GM21381 (cell line): ENCODE results near the gene PDLIM7.

Source experiments
- ATAC-seq: cut with Tn5 transposase; IDR thresholded peaks from one replicate; pipeline ENCODE4 v1.9.1; 2021; ENCODE audit warnings: mild to moderate bottlenecking, moderate library complexity; ENCODE audit not compliant: unreplicated experiment

PDLIM7 gene

DNA sequence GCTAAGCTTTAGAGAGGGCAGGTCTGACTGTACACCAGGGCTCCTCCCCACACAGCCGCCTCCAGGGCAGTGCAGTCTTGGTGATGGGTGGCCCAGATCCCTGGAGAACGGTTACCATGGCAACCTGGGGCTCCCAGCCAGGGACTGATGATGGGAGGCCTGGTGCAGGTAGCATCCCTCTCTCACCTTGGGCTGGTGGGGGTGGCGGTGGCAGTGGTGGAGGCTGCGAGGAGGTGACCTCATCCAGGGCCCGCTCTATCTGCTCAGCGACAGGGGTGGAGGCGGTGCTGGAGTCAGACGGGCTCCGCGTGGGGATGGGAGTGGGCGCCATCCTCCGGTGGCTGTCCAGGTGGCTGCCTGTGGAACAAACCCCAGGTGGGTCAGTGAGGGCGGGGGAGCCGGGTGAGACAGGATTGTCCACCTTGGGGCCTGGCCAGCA, 38.5 kb downstream of the PDLIM7 start:
- no peak for ATAC-seq

DNA sequence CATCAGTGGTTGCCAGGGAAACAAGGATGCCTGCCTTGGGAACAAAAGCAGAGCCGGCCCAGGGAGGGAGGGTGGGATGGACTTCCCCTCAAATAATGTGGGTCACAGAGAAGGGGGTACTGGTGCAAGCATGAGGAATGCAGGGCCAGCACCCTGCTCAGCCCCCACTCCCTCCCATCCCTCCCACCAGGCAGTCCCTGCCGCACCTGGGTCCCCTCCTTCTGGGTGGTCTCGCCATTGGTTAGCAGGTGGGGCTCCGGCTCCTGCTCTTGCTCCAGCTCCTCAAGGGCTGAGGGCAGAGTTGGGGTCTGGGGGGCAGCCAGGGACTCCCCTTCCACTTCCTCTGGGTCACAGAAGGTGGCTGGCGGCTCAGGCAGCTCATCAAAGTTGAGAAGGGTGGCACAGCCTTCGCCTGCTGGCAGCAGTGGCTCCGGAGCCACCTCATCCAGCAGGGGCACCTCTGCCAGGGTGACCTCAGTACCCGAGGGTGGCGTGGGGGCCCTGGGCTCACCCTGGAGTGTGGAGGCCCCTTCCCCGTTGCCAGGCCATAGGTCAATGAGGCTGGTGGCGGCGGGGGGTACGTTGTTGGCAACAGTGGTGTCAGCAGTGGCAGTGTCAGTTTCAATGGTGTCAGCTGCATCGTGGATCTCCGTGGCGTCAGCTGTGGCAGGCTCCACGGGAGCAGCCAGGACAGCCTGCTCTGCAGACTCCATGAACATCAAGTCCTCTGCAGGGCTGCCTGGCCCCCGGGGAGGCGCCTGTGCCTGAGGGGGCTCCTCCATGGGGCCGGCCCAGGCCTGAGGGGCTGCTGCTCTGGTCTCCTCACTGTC, 39.3 kb downstream of the PDLIM7 start:
- ATAC-seq = no peak

DNA sequence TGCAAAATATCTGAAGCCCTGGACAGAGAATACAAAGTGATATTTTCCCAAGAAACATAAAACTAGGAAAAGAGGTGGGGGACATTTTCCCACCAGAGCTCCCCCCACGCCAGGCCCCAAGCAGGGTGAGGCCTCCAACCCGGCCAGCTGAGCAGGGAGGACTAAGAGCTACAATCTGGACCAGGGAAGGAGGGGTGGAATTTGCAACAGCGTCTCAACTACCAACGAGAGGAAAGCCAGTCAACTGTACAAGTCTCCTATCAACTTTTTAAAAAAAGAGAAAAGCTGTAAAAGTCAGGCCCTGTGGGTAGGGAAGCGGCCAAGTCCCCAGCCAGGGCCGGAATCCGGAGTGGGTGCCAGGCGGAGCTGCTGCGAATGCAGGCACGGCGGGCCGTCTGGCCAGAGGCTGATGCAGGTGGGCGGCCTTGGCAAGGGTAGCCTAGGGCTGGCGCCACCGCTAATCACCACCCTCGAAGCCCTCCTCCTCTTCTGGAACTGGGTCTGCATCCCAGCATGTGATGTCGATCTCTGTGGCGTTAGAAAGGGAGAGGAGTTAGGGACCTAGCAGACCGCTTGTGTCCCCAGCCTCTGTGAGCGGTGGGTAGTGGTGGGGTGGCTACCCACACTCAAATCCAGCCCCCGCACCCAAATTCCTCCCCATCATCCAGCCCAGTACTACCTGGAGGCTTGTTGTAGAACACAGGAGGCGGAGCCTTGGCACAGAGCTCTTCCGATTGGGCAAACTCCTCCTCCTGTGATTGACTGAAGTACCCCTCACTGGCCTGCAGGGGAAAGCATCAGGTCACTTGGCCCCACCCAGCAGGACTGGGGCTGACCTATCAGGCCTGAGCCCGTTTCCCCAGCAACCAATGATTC, 40.2 kb downstream of the PDLIM7 start:
- ATAC-seq = peak; percentile 16

DNA sequence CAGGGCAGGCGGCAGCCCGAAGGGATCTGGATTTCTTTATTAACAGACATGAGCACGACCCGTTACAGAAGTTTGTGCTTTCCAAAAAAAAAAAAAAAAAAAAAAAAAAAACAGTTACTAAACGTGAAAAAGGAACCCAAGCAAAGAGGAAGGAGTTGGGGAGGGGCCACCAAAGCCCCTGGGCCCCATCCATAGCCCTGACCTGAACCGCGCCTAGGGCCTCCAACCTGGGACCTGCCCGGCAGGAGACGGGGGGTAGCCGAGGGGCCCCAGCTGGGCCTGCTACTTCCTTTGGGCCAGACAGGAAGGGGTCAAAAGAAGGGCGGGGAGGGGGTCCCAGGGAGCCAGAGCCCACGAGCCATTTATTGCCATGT, 40.8 kb downstream of the PDLIM7 start:
- ATAC-seq = no peak

DNA sequence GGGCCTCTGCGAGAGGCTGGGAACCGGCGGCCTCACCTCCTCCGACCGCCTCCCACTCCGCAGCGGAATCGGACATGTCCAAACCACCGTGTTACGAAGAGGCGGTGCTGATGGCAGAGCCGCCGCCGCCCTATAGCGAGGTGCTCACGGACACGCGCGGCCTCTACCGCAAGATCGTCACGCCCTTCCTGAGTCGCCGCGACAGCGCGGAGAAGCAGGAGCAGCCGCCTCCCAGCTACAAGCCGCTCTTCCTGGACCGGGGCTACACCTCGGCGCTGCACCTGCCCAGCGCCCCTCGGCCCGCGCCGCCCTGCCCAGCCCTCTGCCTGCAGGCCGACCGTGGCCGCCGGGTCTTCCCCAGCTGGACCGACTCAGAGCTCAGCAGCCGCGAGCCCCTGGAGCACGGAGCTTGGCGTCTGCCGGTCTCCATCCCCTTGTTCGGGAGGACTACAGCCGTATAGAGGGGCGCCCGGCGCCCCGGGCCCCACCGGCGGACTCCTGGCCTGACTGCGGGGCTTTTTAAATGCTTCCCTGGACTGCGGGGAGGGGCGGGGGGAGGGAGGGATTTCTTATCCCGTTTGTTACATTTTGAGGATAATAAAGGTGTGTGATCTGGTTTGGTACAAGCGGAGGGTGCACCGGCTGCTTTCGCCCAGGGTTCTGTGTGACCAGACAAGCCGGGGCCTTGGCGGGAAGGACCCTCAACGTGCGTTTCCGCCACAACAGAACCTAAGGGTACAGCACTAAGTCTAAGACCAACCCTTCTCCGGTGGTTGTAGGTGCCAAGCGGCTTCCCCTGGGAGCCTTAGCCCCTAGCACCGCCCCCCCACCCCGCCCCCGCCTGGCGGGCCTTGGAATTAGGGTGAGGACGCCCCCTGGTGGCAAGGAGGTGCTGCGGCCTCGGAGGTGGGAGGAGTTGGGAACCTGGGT, 41.5 kb downstream of the PDLIM7 start:
- ATAC-seq = peak; percentile 15

DNA sequence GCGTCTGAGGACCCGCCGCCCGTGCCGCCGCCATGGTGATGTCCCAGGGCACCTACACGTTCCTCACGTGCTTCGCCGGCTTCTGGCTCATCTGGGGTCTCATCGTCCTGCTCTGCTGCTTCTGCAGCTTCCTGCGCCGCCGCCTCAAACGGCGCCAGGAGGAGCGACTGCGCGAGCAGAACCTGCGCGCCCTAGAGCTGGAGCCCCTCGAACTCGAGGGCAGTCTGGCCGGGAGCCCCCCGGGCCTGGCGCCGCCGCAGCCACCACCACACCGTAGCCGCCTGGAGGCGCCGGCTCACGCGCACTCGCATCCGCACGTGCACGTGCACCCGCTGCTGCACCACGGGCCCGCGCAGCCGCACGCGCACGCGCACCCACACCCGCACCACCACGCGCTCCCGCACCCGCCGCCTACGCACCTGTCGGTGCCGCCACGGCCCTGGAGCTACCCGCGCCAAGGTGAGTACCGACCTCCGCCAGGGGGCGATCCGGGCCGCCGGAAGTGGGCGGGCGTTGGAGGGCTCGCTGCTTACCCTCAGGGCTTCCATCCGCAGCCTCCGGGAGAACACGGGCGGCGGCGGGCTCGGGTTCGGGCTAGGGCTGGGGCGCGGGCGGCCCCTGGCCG, 42.3 kb downstream of the PDLIM7 start:
- peak; percentile 46 for ATAC-seq

DNA sequence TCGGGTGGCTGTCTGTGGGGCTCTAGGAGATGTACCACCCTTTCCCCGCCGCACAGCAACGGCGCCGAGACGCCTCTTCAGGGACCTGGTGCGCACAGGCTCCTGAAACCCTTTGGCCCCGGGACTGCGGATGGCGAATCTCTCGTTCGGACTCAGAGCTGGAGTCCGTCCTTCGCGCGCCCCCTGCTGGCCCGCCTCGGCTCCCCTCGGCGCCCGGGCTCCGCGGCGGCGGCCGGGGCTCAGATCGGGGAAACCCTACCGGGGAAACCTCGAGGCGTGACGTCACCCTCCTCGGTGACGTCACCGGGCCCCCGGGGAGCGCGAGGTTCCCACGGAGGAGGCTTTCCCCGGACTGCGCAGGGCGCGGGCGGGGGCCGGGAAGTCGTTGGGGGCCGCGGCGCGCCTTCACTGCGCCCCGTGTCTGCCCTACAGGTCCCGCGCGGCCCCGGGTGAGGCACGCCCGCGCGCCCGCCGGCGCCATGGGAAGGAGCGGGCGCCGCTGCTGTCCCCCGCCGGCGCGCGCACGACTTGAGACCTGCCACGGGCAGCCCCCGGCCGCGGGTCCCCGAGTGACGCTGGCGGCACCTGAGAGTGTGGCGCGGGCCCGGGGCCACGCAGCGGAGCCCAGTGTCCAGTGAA, 42.9 kb downstream of the PDLIM7 start:
- peak; percentile 51 for ATAC-seq

DNA sequence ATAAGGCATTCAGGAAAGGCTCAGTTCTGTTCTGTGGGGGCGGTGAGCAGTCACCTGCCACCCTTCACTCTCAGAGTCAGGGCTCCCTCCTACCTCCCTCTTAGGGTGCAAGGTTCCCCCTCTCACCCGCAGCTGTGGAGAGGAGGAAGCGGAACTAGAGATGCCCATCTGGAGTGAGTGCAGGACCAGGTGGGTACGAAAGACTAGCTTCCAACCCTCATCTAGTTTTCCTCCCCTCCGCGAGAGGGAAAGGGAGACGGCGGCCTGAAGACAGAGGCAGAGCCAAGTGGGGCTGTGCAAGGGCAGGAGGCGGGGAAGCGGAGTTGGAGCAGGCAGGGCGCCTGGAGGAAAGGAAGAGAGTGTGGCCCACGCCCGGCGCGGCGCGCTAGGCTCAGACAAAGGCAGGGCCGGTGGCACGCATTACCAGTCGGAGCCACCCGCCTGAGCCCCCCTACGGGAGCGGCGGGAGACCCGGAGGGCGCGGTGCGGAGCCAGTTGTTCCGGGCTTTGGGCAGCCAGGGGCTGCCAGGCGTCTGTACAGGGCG, 43.5 kb downstream of the PDLIM7 start:
- peak; percentile 1 for ATAC-seq

DNA sequence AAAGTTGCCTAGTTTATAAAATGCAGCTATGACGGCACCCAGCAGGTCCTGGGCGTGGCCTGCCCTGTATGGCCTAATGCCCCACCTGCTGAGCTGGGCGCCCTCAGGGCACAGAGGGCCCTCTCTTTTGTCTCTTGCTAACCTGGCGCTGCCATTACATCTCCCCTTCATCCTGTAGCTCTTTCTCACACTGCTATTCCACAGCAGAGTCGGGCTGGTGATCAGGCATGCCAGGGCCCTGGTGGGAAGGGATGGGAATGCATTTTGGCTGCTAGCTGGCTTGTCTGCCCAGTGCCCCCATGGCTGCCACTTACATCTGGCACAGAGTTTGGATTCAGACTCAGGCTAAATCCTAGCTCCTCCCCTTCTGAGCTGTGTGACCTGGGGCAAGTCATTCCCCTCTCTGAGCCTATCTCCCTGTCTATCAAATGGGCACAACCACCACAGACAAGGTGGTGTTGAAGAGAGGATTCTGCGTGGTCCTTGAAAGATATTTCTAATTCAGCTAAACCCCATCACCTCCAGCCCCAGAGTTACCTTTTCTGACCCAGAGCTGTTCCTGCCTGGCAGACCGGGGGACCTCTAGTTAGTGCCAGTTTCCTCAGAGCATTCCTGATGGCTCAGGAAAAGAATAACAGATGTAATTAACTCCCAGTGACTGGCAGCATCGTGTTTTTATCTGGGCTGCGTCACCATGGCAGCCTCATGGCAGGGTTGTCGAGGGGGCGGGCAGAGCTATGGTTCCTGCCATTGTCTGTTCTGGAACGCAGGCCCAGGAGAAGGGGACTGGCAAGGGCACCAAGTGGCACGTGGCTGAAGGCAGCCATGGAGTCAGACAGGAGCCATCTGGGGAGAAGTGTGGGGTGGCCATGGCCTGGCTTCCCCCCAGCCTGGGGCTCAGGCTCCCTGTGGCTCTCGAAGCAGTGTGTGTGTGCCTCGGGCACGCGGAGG, 44.4 kb downstream of the PDLIM7 start:
- ATAC-seq = no peak

DNA sequence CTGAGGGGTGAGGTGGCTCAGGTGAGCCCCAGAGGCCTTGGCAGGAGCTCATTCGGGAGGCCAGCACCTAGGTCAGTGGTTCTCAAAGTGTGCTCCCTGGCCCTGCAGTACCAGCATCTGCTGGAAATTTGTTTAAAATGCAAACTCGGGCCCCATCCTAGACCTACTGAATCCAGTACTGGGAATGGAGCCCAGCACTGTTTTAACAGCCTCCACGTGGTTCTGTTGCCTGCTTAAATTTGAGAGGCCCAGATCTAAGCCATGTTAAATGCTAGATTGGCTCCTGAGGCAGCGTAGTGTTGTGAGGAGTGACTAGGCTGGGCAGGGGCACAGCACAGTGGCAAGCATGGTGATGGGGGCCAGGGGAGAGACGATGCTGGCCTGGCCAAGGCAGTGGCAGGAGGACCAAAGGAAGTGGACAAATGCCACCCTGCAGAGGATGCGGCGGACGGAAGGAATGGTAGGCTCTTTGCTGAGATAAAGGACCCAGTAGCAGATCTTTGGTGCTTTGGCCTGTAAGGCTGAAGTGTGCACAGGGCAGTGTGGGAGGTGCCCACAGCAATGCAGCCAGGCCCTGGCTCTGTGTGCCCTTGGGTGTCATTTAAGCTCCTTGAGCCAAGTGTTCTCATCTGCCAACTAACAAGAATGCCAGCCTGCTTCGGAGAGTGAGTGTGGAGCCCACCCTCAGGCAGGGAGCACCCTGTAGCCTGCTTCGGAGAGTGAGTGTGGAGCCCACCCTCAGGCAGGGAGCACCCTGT, 46.6 kb downstream of the PDLIM7 start:
- ATAC-seq = no peak

DNA sequence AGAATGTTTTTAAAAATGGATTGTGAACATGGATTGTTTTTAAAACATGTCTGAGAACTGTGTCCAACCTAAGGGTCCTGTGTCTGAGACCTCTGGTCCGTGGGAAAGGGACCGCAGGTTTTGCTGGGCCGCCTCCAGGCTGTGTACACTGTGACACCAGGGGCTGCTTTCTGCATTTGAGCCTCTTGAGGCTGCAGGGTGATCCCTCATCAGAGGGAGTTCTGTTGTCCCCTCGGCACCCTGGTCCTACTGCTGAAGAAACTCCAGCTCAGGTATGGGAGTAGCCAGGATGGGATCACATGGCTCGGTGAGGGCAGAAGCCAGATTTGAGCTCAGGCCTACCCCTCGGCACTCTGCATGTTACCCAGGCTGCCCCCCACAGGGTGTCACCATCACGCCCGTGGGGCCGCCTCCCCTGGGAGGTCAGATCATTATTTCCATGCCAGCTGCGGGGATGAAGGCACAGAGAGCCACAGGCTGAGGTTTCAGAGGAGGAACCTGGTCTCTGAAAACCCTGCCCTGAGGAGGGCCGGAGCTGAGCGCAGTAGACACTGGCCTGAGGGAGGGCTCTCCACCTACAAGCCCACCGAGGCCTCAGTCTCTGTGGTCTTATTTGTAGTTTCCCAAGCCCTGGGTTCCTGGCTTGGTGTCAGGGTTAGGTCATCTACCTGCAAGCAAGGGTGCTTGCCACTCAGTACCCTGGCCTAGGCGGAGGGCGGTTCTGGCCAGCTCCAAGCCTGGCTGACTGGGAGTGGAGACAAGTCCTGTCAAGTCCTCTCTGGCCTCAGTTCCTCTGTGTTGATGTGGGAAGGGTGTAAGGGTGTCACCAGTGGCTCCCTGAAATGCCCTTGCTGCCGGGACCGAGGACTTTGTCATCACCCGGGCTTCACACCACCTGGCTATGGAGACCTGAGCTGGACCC, 48.0 kb downstream of the PDLIM7 start:
- ATAC-seq = no peak

DNA sequence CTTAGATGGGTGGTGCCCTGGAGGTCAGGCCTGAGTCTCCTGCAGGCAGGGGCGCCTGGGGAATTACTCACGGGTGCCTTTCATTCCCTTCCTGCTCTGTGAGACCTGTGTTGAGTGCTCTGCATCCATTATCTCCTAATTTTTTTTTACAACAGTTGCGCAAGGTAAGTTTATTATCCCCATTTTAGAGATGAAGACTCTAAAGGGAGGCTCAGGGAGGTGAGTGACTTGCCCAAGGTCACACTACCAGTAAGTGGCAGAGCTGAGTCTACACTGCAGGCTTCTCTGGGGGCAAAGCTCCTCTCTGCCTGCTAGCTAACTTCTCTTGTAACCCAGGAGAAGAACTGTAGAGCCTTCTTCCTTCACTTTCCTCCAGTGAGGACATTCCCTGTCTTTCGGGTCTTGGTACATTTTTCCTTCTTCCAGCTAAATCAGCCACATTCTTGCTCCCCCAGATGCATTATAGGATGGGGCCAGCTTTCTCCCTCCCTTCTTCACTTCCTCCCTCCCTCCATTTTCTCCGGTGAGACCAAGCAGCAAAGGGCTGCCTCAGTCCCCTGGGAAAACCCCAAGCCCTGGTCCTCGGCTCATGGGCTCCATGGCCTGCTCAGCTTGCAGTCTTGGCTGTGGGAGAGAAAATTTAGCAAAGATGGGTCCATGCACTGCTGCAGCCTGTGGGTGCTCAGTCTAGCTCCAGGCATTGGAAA, 49.0 kb downstream of the PDLIM7 start:
- no peak for ATAC-seq

DNA sequence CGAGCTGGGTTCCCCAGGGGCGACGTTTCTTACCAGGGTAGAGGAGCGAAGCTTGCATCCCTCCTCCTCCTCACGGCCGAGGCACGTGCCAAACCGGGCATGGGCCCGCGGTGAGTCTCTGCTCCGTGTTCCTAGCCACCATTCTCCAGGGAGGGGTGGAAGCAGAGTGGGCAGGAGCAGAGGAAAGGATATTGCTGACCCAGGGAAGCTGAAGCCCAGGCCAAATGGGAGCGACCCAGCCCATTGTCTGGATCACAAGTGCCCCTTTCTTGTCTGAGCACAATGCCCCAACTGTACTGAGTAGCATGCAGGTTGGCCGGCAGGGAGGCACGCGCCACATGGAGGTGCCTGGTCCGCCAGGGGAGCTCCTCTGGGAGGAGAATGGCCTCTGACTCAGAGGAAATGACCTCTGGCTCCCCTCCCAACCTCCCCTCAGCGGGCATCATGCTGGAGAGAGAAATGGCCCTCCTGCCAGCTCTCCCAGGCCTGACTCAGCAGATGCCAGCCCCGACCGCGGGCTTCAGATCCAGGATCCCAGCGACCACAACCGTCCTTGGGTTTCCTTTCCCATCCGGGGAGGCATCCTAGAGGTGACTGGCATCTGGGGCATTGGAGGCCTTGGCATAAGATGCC, 49.7 kb downstream of the PDLIM7 start:
- no peak for ATAC-seq

DNA sequence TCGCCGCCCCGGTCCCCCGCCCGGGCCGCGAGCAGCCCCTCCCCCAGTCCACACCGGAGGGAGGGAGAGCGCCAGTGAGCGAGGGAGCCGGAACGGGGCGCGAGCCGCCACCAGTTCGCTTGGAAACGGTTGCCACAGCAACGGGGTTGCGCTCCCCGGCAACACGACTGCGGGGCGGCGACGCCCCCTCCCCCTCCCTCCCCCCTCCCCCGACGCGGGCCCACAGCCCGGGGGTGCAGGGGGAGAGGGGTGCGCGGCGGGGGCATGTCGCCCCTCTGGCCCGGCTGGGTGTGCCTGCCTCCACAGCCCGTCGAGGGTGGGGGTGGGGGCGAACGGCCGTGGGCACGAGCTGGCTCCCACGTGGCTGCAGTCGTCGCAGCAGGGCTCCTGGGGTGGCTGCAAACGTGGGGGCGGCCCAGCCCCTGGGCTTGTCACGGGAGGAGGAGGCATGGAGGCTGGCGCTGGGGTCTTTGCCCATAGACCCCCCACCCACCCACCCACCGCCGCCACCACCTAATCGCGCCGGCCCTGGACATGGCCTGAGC, 50.3 kb downstream of the PDLIM7 start:
- ATAC-seq = peak; percentile 35
